ACC112 (cell line): ENCODE data around the gene CD6.

Source experiments
- H2AFZ ChIP-seq: fragments of 200-600 bp; sonication (generic); one replicate; pipeline ENCODE4 v1.6.0; 2017; ENCODE audit warnings: antibody characterized with exemption, low read length; ENCODE audit not compliant: unreplicated experiment
- H3K27ac ChIP-seq: fragments of 200-600 bp; sonication (generic); 2 replicates; pipeline ENCODE4 v1.5.1; 2014; ENCODE audit warnings: low read depth, mild to moderate bottlenecking, antibody characterized with exemption, low read length, moderate library complexity
- H3K27me3 ChIP-seq: fragments of 200-600 bp; sonication (generic); 2 replicates; pipeline ENCODE4 v1.6.1; 2014; ENCODE audit warnings: mild to moderate bottlenecking, antibody characterized with exemption, low read length, moderate library complexity, mixed read lengths; ENCODE audit not compliant: insufficient read depth
- H3K36me3 ChIP-seq: fragments of 200-600 bp; sonication (generic); 2 replicates; pipeline ENCODE4 v1.6.1; 2016; ENCODE audit warnings: mild to moderate bottlenecking, antibody characterized with exemption, low read length, moderate library complexity, mixed read lengths; ENCODE audit not compliant: insufficient read depth
- H3K4me1 ChIP-seq: fragments of 200-600 bp; sonication (generic); one replicate; pipeline ENCODE4 v1.6.1; 2016; ENCODE audit warnings: low read length, mixed read lengths; ENCODE audit not compliant: insufficient read depth, unreplicated experiment, control insufficient read depth
- H3K4me3 ChIP-seq: fragments of 200-600 bp; sonication (generic); 2 replicates; pipeline ENCODE4 v1.5.1; 2014; ENCODE audit warnings: mild to moderate bottlenecking, low read depth, low read length
- H3K79me2 ChIP-seq: fragments of 200-600 bp; sonication (generic); one replicate; pipeline ENCODE4 v1.6.0; 2016; ENCODE audit warnings: low read length; ENCODE audit not compliant: control insufficient read depth, unreplicated experiment, insufficient read depth

CD6 gene

GRCh38 chr11:60944490-60945294, 26.8 kb upstream of the CD6 start:
- Histone ChIP-seq H3K79me2 (peaks cover 19% of the 10 kb centered on the region), H3K4me1 (no peaks in the 10 kb centered on the region), H2AFZ (no peak overlapping the region), H3K27ac (no peak overlapping the region), H3K27me3 (no peaks in the 10 kb centered on the region), H3K4me3 (no peak overlapping the region), H3K36me3 (peaks cover 35% of the 10 kb centered on the region)

GRCh38 chr11:60945295-60945667, 26.2 kb upstream of the CD6 start:
- no peaks in the 10 kb centered on the region for H3K27me3 ChIP-seq
- peaks cover 19% of the 10 kb centered on the region for H3K79me2 ChIP-seq
- H3K36me3 ChIP-seq, result peaks cover 29% of the 10 kb centered on the region
- no peak overlapping the region for H2AFZ ChIP-seq
- H3K27ac ChIP-seq, result no peak overlapping the region
- H3K4me1 ChIP-seq, result peaks cover 3% of the 10 kb centered on the region
- H3K4me3 ChIP-seq, result no peak overlapping the region

- H3K36me3 ChIP-seq, result peaks cover 18% of the 10 kb centered on the region
- peaks cover 30% of the 10 kb centered on the region for H3K79me2 ChIP-seq
Observed at GRCh38 chr11:60946601-60947264, 24.7 kb upstream of the CD6 start.

GRCh38 chr11:60947700-60948099, 23.8 kb upstream of the CD6 start:
- peaks cover 3% of the 10 kb centered on the region for H3K4me1 ChIP-seq
- H3K36me3 ChIP-seq, result peaks cover 15% of the 10 kb centered on the region
- H3K79me2 ChIP-seq, result peaks cover 30% of the 10 kb centered on the region
- H3K27me3 ChIP-seq, result no peaks in the 10 kb centered on the region
- H3K27ac ChIP-seq, result no peak overlapping the region
- no peak overlapping the region for H2AFZ ChIP-seq
- H3K4me3 ChIP-seq, result no peak overlapping the region

More at GRCh38 chr11:60946601-60947264, 24.7 kb upstream of the CD6 start:
- Histone ChIP-seq H3K4me1 (peaks cover 3% of the 10 kb centered on the region), H2AFZ (no peak overlapping the region), H3K4me3 (no peak overlapping the region), H3K27ac (no peak overlapping the region), H3K27me3 (no peaks in the 10 kb centered on the region)

DNA sequence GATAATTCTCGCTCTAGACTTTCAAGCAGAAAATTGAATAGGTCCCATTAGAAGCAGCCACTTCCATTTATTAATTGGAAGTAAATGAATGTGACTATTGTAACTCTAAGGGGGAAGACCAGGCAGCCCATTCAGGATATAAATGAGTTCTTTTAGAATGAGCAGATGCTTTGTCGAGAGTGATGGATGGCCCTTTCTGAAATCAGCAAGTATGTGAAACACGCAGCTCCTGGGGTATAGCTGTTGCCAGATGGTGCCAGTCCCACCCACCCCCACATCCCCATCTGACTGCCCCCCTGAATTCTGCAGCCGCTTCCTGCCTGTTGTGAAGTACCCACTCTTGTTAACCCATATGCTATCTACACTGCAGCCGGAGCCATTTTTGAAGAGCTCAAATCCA, 23.2 kb upstream of the CD6 start:
- H3K4me3 ChIP-seq, result no peak overlapping the region
- no peak overlapping the region for H3K27ac ChIP-seq
- H2AFZ ChIP-seq, result no peak overlapping the region
- peaks cover 3% of the 10 kb centered on the region for H3K4me1 ChIP-seq
- H3K79me2 ChIP-seq, result peaks cover 30% of the 10 kb centered on the region
- H3K27me3 ChIP-seq, result no peaks in the 10 kb centered on the region
- H3K36me3 ChIP-seq, result peaks cover 15% of the 10 kb centered on the region

GRCh38 chr11:60950024-60950423, 21.5 kb upstream of the CD6 start:
- H3K79me2 ChIP-seq, result peaks cover 28% of the 10 kb centered on the region
- no peak overlapping the region for H2AFZ ChIP-seq
- H3K36me3 ChIP-seq, result peaks cover 8% of the 10 kb centered on the region
- H3K4me3 ChIP-seq, result peak overlapping the region; percentile 77
- no peaks in the 10 kb centered on the region for H3K27me3 ChIP-seq
- peaks cover 3% of the 10 kb centered on the region for H3K4me1 ChIP-seq
- no peak overlapping the region for H3K27ac ChIP-seq

- Histone ChIP-seq H3K36me3 (no peaks in the 10 kb centered on the region), H3K4me3 (peak overlapping the region; percentile 77), H3K79me2 (peaks cover 23% of the 10 kb centered on the region), H2AFZ (peak overlapping the region; percentile 53), H3K27me3 (no peaks in the 10 kb centered on the region), H3K27ac (peak overlapping the region; percentile 63), H3K4me1 (peaks cover 3% of the 10 kb centered on the region)
Observed at GRCh38 chr11:60950933-60951605, 20.4 kb upstream of the CD6 start.

- H3K4me1 ChIP-seq, result peaks cover 4% of the 10 kb centered on the region
- no peaks in the 10 kb centered on the region for H3K36me3 ChIP-seq
- H3K27me3 ChIP-seq, result no peaks in the 10 kb centered on the region
- H3K79me2 ChIP-seq, result peaks cover 18% of the 10 kb centered on the region
- H2AFZ ChIP-seq, result peak overlapping the region; percentile 53
- H3K27ac ChIP-seq, result peak overlapping the region; percentile 63
- H3K4me3 ChIP-seq, result peak overlapping the region; percentile 77
Observed at GRCh38 chr11:60951606-60951903, 19.9 kb upstream of the CD6 start.

DNA sequence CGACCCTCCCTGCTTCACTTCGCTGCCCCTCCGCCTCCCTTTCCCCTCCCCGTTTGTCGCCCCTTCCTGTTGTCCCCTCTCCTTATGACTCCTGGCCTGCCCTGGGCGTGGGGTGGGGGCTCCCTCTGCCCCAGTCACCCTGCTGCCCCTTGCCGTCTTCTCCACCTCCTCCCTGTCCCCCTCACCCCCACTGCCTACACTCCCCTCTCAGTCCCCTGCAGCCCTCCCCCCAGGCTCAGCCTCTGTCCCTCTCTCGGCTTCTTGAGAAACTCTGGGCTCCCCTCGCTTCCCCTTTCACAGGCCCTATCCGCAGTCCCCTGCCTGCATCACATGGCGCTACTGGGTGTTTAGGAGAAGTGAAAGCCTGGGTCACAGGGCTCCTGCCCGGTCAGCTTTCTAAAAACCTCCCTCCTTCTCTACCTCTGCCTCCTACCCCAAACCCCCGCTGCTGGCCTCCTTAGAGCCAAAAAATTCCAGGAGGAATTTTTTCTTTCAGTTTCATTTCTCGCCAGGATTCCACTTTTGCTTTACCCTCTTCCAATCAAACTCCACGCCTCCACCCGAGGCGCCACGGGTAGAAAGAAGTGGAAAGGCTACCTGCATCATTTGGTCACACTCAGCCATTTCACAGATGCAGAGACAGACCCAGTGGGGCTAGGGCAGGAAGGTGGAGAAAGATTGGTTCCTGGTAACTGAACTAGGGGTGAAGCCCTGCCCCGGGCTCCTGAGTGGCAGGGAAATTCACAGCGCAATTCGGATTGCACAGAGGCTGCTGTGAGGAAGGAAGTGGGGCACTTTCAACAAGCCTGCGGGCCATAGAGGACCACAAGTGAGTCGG, 19.4 kb upstream of the CD6 start, which contains the start of gene SLC15A3:
Gene SLC15A3, minus strand, starts transcription at position 273 of the 838 bp plus-strand sequence. CDS start 625 bp downstream, outside the sequence.
- Histone ChIP-seq H3K36me3 (no peaks in the 10 kb centered on the region), H3K4me1 (peaks cover 10% of the 10 kb centered on the region), H3K79me2 (peaks cover 18% of the 10 kb centered on the region), H3K27me3 (no peaks in the 10 kb centered on the region), H3K4me3 (peak within 1 kb of the TSS; percentile 77), H3K27ac (peak within 1 kb of the TSS; percentile 63), H2AFZ (peak within 1 kb of the TSS; percentile 73)

- no peaks in the 10 kb centered on the region for H3K27me3 ChIP-seq
- H3K79me2 ChIP-seq, result peaks cover 18% of the 10 kb centered on the region
- peak overlapping the region; percentile 63 for H3K27ac ChIP-seq
- H3K4me3 ChIP-seq, result peak overlapping the region; percentile 77
- peak overlapping the region; percentile 73 for H2AFZ ChIP-seq
- H3K4me1 ChIP-seq, result peaks cover 16% of the 10 kb centered on the region
- no peaks in the 10 kb centered on the region for H3K36me3 ChIP-seq
Observed at GRCh38 chr11:60952742-60953170, 18.7 kb upstream of the CD6 start.
